Anterior cingulate cortex (tissue), 58 donors: Measurements from ENCODE around the gene IFNA16.
A peak's percentile ranks its signal among the peaks of the same experiment; 100 is the strongest.
"Not testable (repeated sequence)": the region's sequence is repeated elsewhere in the genome, so short reads cannot be mapped to it uniquely, and the experiment has no call there.

ENCODE experiments used
- DNase-seq, 58 donors: peaks; one replicate each; lab custom pipeline; 2025; lab: John Stamatoyannopoulos, UW

IFNA16 gene

GRCh38 chr9:21217211-21217610, at the start of gene IFNA16:
Gene IFNA16, minus strand, starts transcription at chr9:21217311. Its CDS starts 6 bp downstream, at chr9:21217305.
- not testable (repeated sequence) for DNase-seq

- DNase-seq = no peak
Measured at GRCh38 chr9:21265421-21266189, 48.5 kb upstream of the IFNA16 start.

GRCh38 chr9:21255538-21256212, 38.6 kb upstream of the IFNA16 start:
- no peak for DNase-seq

- DNase-seq = peak in 16 of 58 donors; percentile 1 to 57 (median 11)
Measured at GRCh38 chr9:21252721-21253547, 35.8 kb upstream of the IFNA16 start.

- no peak for DNase-seq
Measured at GRCh38 chr9:21251638-21252037, 34.5 kb upstream of the IFNA16 start.

- DNase-seq = no peak
Measured at GRCh38 chr9:21251190-21251589, 34.1 kb upstream of the IFNA16 start.

GRCh38 chr9:21244836-21245235, 27.7 kb upstream of the IFNA16 start:
- DNase-seq = no peak

- no peak for DNase-seq
Measured at GRCh38 chr9:21239911-21240310, 22.8 kb upstream of the IFNA16 start, which contains the start of gene IFNA14. Gene IFNA14, minus strand, starts transcription at chr9:21240005. Its CDS starts 70 bp downstream, at chr9:21239935.

- DNase-seq = not testable (repeated sequence)
Measured at GRCh38 chr9:21236360-21236714, 19.2 kb upstream of the IFNA16 start.

GRCh38 chr9:21235468-21236359, 18.6 kb upstream of the IFNA16 start:
- peak in 11 of 58 donors; percentile 2 to 31 (median 5) for DNase-seq

GRCh38 chr9:21234153-21234687, 17.1 kb upstream of the IFNA16 start:
- no peak for DNase-seq

- no peak for DNase-seq
Measured at GRCh38 chr9:21233258-21233657, 16.1 kb upstream of the IFNA16 start.

- DNase-seq = no peak
Measured at GRCh38 chr9:21228122-21228521, 11.0 kb upstream of the IFNA16 start, which contains the start of gene IFNA17. Gene IFNA17, minus strand, starts transcription at chr9:21228222. Its CDS starts 49 bp downstream, at chr9:21228173.

- not testable (repeated sequence) for DNase-seq
Measured at GRCh38 chr9:21213411-21214326, 3.4 kb downstream of the IFNA16 start.

GRCh38 chr9:21212160-21212559, 5.0 kb downstream of the IFNA16 start:
- DNase-seq = not testable (repeated sequence)

GRCh38 chr9:21210782-21211181, 6.3 kb downstream of the IFNA16 start:
- DNase-seq = not testable (repeated sequence)

GRCh38 chr9:21210311-21210710, 6.8 kb downstream of the IFNA16 start:
- DNase-seq = no peak

- DNase-seq = not testable (repeated sequence)
Measured at GRCh38 chr9:21207043-21207442, 10.1 kb downstream of the IFNA16 start, which contains the start of gene IFNA10. Gene IFNA10, minus strand, starts transcription at chr9:21207143. Its CDS starts 46 bp downstream, at chr9:21207097.
